GM19238 (cell line): ENCODE measurements around the gene FADD.

Experiments
- DNase-seq: peaks from one replicate; pipeline ENCODE4 v3.0.0; 2011; ENCODE audit warnings: low spot score; ENCODE audit not compliant: insufficient read length

The FADD gene, protein sequence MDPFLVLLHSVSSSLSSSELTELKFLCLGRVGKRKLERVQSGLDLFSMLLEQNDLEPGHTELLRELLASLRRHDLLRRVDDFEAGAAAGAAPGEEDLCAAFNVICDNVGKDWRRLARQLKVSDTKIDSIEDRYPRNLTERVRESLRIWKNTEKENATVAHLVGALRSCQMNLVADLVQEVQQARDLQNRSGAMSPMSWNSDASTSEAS

DNA sequence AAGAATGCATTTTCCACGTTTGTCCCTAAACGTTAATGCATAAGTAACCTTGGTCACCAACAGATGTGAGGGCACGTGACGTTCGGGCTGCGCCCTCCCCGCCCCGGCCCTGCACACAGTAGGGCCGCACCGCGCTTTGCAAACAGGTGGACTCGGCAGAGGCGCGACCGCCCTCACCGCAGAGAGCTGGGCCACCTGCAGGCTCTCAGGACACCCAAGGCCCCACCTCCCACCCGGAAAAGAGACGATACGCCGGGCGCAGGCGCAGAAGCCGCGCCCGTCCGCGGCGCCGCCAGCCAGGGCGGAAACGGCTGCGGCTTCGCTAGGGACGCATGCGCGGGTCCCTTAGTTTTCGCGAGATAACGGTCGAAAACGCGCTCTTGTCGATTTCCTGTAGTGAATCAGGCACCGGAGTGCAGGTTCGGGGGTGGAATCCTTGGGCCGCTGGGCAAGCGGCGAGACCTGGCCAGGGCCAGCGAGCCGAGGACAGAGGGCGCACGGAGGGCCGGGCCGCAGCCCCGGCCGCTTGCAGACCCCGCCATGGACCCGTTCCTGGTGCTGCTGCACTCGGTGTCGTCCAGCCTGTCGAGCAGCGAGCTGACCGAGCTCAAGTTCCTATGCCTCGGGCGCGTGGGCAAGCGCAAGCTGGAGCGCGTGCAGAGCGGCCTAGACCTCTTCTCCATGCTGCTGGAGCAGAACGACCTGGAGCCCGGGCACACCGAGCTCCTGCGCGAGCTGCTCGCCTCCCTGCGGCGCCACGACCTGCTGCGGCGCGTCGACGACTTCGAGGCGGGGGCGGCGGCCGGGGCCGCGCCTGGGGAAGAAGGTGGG lies at the start of gene FADD:
Gene FADD, plus strand, starts transcription at position 377 of the 831 bp plus-strand sequence. Its CDS starts 164 bp downstream, at position 541.
- peak; percentile 90 for DNase-seq

DNA sequence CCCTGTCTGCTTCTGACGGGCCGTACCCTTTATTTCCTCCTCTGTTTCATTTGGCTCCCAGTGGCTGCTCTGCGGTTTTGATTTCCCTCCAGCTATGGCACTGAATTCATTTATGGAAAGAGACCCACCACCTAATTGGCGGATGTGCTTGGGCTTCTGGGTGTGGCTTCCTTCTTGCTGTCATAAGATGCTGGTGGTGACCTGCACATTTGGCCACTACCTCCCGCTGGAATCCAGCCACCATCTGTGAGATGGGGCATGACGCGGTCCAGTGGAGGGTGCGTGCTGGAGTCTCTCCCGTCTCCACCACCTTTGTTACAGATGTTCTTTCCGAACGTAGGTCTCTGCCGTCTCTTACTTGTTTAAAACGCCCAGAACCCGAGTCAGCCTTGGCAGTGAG lies 47.7 kb upstream of the FADD start:
- DNase-seq: no peak

DNA sequence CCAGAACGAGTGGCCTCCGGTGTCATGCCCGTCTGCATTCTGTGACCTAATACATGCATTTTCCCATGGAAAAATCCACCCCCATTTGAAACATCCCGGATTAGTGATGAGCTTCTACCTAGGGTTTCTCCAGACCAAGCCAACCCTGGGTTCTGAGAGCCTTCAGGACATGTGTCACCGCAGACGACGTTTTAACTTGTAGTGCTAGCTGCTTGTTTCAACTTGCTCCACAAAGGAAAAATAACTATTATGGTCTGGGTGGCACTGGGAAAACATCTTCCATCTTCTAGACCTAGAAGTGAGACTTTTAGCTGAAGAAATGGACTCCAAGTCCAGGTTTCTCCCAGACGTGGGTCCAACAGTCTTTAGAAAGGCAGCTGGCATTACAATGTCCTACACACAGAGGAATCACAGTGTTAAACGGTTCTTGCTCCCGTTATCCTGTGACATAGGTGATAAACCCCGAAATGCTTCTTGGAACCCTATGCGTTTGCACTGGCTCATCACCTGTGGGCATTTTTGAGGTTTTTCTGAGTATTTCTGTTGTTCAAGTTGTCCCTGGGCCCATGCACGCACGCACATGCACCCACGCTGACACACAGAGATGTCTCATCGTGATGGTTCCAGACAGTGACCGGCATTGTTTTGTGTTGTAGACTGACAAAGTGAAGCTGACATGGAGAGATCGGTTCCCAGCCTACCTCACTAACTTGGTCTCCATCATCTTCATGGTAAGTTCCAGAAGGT lies 46.6 kb upstream of the FADD start:
- DNase-seq: no peak

DNA sequence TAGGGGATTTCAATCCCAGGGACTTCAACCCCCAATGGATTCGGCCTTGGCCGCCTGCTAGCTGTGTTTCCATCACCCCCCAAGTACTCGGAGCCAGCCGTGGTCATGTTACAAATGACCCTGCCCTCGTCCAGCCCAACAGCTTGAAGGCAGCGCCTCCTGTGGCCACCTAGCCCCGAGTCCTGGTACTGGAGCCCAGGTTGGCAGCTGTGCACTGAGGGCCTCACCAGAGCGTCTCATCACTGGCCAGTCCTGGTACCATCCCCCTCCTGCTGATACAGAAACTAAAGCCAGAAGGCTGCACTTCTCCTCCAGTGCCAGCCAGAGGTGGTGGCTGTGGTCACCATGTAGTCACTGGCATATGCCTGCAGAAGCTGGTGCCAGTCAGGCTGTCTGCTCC lies 44.9 kb upstream of the FADD start:
- no peak for DNase-seq

DNA sequence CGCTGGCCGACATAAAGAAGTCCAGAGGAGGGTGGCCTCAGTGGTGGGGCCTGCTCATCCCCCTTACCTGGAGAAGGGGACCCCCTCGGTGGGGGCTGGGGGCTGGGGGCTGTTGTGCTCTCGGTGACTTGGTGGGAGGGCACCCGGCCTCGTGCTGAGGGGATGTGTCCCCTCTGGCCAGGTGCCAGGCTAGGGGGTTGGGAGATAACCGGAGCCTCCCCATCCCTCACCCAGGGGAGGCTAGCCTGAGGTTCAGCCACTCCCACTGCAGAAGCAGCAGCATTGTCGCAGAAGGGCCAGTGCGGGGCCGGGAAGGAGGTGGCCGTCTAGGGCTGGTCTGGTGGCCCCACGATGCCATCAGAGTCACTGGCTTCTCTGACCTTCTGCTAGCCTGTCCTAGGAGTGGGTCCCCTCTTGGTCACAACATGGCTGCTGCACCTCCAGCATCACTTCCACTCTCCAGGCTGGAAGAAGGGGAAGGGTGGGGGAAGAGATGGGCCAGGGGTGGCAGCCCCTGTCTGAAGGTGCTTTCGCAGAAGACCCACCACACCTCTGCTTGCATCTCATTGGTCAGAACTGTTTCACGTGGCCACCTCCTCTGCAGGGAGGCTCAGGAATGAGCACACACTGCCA lies 44.2 kb upstream of the FADD start:
- no peak for DNase-seq

DNA sequence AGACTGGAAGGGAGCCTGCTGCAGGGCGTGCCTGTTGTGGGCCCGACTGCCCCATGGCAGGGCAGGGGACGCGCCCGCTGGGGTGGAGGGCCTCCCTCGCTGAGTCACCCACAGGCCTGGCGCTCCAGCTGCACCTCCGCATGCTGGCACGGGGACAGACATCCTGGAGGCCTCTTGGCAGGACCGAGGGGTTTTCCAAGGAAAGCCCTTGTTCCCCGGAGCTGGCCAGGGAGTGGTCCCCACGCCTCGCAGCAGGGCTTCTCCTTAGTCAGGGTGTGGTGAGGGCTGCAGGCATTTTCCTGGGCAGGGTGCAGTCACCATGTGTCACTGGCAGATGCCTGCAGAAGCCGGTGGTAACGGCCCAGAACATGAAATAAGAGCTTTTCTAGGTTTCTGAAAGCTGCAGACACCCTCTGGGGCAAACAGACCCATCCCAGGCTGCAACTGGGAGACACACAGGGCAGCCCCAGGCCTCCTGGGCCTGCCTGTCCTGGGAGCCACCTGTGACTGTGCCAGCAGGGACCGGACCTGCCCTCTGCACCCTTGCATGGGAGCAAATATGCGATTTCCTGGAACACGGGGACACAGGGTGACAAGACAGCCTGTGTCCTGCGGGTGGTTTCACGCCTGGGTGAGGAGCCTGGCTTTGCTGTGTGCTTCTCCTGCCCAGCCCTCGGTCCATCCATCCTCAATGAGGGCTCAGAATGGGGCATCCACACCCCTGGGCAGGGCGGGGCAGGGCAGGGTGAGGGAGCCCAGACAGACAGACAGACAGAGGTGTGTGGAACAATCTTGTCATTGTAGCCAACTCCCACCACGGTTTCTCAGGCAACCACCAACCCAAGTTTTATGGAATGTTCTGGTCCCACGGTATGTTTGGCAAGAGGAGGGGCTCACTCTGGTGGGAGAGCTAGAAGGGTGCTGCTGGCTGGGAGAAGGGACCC lies 43.2 kb upstream of the FADD start:
- DNase-seq: no peak

DNA sequence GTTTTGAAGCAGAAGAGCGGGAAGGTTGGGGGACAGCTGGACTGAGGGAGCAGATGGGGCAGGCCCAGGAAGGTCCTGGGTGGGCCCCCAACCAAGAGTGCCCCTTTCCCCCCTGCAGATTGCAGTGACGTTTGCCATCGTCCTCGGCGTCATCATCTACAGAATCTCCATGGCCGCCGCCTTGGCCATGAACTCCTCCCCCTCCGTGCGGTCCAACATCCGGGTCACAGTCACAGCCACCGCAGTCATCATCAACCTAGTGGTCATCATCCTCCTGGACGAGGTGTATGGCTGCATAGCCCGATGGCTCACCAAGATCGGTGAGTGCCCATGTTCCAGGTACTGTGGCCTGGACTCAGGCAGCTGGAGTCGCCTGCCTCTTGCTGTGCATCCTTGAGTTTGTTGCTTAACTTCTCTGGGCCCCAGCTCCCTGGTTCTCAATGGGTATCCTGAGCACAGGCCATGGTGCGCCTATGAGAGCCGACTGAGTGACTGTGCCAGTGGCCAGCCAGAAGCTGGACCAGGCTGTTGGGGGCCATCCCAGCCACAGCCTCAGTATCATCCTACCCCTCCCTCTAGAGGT lies 42.0 kb upstream of the FADD start:
- DNase-seq: no peak

DNA sequence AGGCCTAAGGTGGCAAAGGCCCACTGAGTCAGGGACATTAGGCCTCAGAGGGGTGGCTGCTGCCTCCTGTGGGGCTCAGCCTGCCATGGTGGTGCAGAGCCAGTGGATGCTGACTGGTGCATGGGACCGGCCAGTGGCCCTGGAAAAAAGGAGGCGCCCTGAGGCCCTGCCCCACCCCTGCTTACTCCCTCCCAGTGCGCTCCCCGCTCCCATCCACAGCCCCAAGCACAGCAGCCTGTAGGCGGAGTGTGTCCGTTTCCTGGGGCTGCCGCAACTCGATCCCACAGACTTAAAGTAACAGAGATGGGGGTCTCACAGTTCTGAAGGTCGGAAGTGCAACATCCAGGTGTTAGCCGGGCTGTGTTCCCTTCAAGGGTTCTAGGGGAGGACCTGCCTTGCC lies 38.4 kb upstream of the FADD start:
- no peak for DNase-seq

DNA sequence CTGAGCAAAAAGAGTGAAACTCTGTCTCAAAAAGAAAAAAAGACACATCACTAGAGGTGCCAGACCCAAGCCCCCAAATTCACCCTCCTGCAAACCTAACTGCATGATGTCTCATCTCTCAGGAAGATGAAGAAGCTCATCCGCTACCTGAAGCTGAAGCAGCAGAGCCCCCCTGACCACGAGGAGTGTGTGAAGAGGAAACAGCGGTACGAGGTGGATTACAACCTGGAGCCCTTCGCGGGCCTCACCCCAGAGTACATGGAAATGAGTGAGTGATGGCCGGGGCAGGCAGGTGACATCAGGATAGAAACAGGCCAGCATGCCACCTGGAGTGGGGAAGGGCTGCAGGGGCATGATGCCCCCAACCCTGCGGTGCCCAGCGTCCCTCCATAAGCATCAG lies 36.0 kb upstream of the FADD start:
- DNase-seq: no peak

DNA sequence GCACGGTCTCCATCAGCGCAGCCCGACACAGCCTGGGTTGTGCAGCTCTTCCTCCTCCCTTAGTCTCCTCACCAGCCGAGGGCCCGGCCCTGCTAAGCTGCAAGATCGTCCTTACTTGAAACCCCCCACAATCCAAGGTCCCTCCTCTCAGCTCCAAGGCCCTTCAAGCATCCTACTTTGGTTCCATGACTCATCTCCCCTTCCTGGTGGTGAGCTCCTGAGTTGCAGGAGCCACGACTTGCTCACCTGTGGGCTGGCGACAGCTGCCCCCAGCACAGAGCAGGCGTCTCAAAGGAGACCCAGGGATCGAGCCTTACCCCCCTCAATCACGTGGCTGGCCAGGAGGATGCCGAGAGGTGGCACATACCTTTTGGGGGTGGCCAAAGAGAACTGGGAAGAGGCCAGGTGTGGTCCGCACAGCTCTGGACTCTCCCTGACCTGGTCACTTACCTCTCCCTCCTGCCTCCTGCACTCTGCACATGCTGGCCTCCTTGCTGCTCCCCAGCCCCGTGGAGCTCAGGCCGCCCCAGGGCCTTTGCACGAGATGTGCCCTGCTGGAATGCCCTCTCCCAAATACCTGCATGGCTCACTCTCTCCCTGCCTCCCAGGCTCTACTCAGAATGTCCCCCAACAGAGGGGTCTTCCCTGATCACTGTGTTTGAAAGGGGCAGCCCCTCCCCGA lies 35.2 kb upstream of the FADD start:
- no peak for DNase-seq

DNA sequence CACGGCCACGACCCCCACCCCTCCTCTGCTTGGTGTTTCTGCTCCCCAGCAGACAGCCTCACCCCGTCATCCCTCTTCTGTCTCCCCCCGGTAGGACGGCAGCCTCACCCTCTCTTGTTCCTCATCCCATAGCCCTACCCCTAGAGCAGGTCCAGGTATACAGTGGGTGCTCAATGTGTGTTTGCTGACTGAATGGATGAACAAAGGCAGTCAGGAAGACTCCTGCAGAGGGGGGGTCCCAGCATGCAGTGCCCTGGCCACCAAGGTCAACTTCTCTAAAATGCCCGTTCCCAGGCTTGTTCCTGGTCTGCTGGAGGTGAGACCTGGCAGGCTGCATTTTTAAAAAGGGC lies 34.7 kb upstream of the FADD start:
- DNase-seq: no peak

DNA sequence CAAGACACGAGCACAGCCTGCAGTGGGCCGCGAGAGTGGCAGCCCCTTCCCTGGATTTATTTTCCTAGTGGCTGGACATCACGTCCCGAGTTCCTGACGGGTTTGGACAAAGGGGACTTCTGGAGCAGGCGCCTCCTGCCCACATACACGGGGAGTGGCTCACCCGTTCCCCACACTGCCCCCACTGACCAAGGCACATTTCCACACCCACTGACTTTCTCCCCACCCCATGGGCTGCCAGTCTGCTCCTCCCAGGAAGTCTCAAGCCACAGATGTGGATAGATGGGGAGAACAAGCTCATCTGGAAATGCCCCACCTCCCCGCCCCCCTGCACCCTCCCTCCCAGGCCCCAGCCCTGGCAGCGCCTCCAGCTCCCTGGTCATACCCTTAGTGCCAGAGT lies 34.0 kb upstream of the FADD start:
- DNase-seq: no peak

DNA sequence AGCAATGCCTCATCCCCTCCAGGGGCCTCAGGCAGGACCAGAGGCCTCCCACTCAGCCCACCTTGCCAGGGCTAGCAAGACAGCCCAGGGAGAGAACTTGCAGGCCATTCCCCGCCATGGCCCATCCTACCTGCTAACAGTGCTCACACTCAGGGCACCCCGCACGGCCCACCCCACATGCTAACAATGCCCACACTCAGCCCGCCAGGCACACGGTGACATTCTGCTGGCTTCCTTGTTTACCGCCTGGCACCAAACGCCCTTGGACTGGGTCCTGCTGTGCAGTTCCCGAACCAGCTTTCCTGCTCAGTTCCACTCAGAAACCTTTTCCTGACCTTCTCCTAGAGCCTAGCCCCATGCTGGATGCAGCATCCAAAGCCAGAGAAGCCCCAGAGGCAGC lies 33.5 kb upstream of the FADD start:
- no peak for DNase-seq

DNA sequence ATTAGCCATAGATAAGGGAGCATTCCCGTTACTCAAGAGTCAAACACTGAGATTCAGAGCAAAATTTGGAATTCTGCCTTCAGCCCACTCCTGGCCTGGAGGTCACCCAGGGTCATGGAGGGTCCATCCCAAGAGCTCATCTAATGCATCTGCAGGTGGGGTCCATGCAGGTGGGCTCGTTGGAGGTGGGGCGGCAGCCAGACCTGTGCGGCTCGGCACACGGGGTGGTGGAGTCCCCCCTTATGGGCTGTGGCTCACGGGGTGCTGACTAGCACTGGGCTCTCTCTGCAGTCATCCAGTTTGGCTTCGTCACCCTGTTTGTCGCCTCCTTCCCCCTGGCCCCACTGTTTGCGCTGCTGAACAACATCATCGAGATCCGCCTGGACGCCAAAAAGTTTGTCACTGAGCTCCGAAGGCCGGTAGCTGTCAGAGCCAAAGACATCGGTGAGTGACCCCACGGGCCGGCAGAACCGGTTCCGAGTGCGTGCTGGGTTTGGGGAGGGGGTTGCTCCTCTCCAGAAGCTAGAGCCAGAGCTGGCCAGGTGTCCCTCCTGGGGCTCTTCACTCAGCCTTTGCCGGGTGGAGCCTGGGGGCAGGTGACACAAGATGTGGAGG lies 32.4 kb upstream of the FADD start:
- DNase-seq: no peak

DNA sequence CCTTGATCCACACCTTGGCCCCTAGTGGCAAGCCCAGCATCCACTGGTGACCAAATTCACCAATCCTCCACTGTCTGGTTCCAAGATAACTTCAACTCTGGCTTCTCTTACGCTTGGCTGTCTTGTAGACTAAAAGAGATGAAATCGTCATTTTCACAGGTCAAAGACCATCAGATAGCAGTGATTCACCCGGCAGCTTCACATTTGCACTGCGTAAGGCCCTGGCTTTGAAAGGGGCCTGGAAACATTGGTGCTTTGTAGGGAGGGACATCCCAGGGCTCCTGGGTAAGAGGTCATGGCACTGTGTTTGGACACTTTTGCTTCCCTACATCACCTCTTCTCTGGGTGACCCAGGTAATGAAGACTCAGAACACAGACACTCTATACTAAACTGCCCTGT lies 30.1 kb upstream of the FADD start:
- no peak for DNase-seq

DNA sequence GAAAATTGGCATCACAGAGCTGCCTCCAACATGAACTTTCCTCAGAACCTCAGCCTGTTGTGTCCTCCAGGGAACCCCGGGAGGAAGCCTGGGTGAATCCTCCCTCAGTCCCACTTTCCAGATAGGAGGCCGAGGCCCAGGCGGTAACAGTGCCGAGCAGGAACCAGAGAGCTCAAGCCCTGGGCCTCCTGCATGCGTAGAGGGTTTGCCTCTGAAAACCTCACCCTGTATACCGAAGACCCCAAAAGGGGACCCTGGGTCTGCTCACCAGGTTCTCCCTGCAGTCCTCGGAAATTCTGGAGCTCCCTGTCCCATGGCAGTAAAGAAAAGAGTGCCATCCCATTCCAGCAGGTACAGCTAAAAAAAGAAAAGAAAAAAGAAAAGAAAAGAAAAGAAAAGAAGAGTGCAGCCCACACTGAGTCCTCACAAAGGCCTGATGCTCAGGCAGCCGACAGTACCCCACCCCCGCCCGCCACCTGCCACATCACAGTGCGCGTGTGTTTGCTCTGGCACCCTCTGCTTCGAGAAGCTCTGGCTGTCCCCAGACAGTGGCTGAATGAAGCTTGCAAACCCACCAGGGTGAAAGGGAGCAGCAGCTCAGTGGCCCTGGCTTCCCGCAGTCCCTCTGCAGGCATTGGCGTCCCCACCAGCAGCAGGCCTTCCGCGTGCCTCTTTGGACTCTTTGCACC lies 28.4 kb upstream of the FADD start:
- DNase-seq: no peak

DNA sequence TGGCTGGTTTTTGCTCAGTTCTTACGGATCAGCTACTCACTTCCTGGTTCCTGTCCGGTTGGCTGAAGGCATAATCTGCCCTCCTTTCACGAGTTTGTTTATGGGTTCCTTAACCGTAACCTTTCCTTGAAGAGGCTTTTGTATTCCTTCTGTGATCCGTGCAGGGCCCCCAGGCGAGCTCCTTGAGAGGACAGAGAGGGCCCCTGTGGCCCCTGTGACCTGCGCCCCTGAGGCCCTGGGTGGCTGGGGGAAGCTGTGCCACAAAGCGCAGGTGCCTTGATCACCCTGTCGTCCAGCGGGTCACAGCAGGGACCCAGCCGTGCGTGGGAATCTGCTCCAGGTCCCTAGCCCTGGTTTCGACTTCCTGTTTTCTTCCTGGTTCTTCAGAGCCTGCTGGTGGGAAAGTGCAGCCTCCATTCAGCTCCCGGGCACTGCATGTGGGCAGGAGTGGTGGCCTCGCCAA lies 27.8 kb upstream of the FADD start:
- DNase-seq: no peak

DNA sequence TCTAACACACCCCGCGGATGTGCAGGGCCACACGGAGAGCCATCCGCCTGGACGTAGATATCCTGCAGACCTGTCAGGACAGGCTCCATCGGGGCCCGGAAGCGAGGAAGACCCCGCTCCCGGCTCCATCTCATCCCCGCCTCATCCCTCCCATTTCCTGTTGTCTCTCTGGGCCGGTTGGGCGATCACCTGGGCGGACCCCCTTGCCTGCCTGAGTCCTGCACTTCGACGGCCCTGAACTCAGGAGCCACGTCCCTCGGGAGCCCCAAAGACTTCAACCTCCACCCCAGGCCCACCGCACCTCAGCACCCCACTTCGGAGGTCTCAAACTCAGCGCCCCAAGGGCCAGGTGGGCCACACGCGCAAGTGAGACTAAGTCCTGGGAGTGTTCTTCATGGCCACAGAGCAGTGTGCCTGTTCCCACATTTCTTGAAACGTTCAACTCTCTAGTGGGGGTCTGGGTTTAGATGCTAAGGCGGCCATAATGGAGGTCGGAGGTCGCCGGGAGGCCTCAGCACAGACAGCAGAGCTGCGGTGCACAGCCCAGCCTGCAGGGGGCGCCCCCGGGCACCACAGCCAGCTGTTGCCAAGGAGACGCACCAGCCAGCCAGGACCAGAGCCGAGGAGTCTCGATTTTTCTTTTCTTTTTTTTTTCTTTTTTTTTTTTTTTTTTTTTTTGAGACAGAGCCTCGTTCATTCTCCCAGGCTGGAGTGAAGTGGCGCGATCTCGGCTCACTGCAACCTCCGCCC lies 26.0 kb upstream of the FADD start:
- DNase-seq: peak; percentile 62
